ENCODE data around the gene PLCB4. TPM values are rescaled to one million over a fixed set of nuclear protein-coding genes. Genes with fewer than 3 reads are reported as not detected.

PLCB4 gene
- total RNA-seq, 1 donor from 2014 or later = 53.3 TPM

DNA sequence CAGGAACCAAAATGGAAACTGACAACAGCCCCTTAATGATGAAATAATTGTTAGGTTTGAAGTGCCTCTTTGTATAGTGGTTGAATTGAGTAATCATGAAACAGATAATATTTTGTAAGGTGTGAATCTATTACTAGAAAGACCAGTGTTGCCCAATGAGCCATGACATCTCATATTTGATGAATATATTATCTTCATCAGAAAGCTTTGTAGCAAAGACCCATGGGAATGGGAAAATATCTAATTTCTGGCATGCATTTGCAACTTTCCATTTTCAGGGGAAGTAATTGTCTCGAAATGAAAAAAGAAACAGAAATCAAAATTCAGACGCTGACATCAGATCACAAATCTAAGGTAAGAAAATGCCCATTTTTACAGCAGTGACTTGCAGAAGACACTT is 388.2 kb downstream of the PLCB4 start:
- TF ChIP-seq, protein P1, sequence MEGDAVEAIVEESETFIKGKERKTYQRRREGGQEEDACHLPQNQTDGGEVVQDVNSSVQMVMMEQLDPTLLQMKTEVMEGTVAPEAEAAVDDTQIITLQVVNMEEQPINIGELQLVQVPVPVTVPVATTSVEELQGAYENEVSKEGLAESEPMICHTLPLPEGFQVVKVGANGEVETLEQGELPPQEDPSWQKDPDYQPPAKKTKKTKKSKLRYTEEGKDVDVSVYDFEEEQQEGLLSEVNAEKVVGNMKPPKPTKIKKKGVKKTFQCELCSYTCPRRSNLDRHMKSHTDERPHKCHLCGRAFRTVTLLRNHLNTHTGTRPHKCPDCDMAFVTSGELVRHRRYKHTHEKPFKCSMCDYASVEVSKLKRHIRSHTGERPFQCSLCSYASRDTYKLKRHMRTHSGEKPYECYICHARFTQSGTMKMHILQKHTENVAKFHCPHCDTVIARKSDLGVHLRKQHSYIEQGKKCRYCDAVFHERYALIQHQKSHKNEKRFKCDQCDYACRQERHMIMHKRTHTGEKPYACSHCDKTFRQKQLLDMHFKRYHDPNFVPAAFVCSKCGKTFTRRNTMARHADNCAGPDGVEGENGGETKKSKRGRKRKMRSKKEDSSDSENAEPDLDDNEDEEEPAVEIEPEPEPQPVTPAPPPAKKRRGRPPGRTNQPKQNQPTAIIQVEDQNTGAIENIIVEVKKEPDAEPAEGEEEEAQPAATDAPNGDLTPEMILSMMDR (conservative IDR thresholded peaks at IDR 0.05) = no peak
- H3K36me3 Mint-ChIP-seq (ENCODE audit: low read depth) = peaks cover 46% of the 10 kb centered on the region
- no peak overlapping the region for H3K27ac Mint-ChIP-seq (ENCODE audit: unreplicated experiment)
- H3K4me1 Mint-ChIP-seq = no peaks in the 10 kb centered on the region
- H3K9me3 Mint-ChIP-seq = no peaks in the 10 kb centered on the region
- H3K4me3 Mint-ChIP-seq = no peak overlapping the region
- DNase-seq (ENCODE audit: low read depth, low spot score) = no peak
- H3K27me3 Mint-ChIP-seq (ENCODE audit: low read depth) = no peaks in the 10 kb centered on the region

DNA sequence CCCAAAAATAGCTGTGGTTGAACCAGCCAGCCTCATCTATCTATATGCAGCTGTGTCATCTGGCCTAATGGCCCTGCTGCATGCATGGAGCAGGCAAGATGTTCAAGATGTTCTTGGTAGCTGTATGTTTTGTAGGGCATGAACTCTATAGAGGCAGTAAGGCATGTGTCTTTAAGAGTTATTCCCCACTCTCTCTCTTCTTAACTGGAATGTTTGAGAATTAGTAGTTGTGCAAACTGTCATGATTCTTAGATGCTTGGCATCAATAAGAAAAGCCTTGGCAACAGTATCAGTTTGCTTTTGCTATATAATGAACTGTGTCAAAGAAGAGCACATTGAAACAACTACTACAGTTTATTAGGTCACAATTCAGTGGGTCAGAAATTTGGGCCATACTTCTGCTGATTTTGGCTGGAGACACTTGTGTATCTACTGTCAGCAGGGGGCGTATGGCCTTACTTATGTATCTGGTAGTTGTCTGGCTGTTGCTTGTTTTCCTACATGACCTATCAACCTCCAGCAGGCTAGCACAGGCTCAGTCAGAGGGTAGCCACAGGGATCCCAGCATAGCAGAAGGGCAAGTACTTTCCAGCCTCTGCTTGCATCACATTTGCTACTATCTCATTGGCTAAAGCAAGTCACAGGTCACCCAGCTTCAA is 389.4 kb downstream of the PLCB4 start:
- Mint-ChIP-seq H3K36me3 (ENCODE audit: low read depth) (peaks cover 54% of the 10 kb centered on the region), H3K9me3 (peaks cover 4% of the 10 kb centered on the region), H3K27ac (ENCODE audit: unreplicated experiment) (no peak overlapping the region), H3K4me3 (no peak overlapping the region), H3K4me1 (no peaks in the 10 kb centered on the region), H3K27me3 (ENCODE audit: low read depth) (no peaks in the 10 kb centered on the region)
- TF ChIP-seq, protein P1 (conservative IDR thresholded peaks at IDR 0.05) = peak; percentile 35
- no peak for DNase-seq (ENCODE audit: low read depth, low spot score)

DNA sequence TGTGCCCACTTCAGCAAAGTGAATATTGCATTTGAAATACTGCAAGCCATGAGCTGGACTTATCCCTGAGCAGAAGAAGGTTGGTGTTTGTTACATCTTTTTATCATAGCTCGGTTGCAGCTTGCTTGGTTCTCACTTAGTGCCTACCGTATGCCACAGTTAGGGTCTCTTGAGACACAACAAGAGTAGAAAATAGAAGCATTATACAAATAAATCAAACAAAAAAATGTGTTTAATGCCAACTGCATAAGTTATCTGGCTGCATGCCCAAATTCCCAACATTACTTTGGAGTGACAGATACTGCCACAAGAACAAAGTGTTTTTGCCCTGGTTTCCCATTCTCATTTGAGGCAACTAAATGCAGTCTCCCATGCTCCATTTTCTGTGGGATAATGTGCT is 391.6 kb downstream of the PLCB4 start:
- peaks cover 68% of the 10 kb centered on the region for H3K36me3 Mint-ChIP-seq (ENCODE audit: low read depth)
- H3K4me1 Mint-ChIP-seq = no peaks in the 10 kb centered on the region
- no peak overlapping the region for H3K27ac Mint-ChIP-seq (ENCODE audit: unreplicated experiment)
- TF ChIP-seq, protein P1 (conservative IDR thresholded peaks at IDR 0.05) = no peak
- DNase-seq (ENCODE audit: low read depth, low spot score) = no peak
- no peaks in the 10 kb centered on the region for H3K27me3 Mint-ChIP-seq (ENCODE audit: low read depth)
- H3K9me3 Mint-ChIP-seq = peaks cover 11% of the 10 kb centered on the region
- no peak overlapping the region for H3K4me3 Mint-ChIP-seq

DNA sequence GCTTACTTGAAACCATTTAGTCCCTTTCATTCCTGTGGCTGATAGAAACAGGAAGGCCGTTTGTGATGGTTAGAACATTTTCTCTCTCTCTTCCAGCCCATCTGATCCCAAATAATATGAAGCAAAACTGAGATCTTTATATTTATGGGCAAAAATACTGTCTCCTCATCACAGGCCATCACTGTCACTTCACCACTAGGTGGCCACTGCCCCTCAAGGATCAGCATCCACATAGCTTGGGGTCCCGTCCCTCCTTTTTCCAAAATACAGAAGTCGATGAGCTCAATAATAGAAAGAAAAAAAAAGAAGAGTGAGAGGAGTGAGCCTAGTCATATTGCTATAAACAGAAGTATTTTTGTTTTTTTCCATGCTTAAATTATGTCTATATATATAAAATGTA is 399.1 kb downstream of the PLCB4 start:
- TF ChIP-seq, protein P1 (conservative IDR thresholded peaks at IDR 0.05) = peak; percentile 67
- Mint-ChIP-seq H3K4me1 (no peaks in the 10 kb centered on the region), H3K27me3 (ENCODE audit: low read depth) (no peaks in the 10 kb centered on the region), H3K4me3 (no peak overlapping the region), H3K27ac (ENCODE audit: unreplicated experiment) (no peak overlapping the region), H3K36me3 (ENCODE audit: low read depth) (peaks cover 36% of the 10 kb centered on the region), H3K9me3 (peaks cover 10% of the 10 kb centered on the region)
- DNase-seq (ENCODE audit: low read depth, low spot score) = no peak

DNA sequence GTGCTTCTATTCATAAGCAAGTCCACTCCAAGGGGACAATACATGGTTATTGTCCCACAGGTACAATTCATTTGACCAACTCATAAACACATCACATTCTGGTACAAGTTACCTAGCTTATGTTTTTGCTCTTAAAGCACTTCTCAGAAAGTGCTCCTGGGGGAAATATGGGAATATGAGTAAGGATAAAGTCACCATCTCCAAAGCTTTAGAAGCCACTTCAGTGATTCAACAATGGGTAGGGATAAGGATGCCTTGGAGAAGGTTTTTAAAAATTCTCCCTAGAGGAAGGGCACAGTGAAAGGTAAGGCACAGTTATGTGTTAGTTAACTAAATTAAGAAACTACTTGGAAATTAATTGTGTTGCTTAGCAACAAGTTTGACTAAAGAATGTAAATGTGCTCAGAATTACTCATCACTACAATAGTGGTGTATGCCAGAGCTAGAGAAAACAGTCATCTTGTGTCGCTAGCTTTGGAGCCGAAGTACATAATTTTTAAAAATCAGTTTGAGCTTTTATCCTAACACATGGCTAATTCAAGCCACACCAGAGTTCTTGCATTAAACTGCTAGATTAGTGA is 406.0 kb downstream of the PLCB4 start:
- Mint-ChIP-seq H3K36me3 (ENCODE audit: low read depth) (peaks cover 25% of the 10 kb centered on the region), H3K4me1 (peaks cover 5% of the 10 kb centered on the region), H3K4me3 (no peak overlapping the region), H3K9me3 (no peaks in the 10 kb centered on the region), H3K27ac (ENCODE audit: unreplicated experiment) (no peak overlapping the region), H3K27me3 (ENCODE audit: low read depth) (no peaks in the 10 kb centered on the region)
- DNase-seq (ENCODE audit: low read depth, low spot score) = no peak
- TF ChIP-seq, protein P1 (conservative IDR thresholded peaks at IDR 0.05) = no peak

All from neural crest cell (in vitro differentiated cells).